SU-DHL-6 (cell line): ENCODE data around the gene INPP5K.
"Not testable (repeated sequence)": the region's sequence is repeated elsewhere in the genome, so short reads cannot be mapped to it uniquely, and the experiment has no call there.

Experiments used
- H2AFZ ChIP-seq: fragments of 200-600 bp; sonication (generic); 2 replicates; pipeline ENCODE4 v1.6.1; 2014; ENCODE audit warnings: low read depth, mild to moderate bottlenecking, moderate library complexity, mixed read lengths, antibody characterized with exemption, low read length; ENCODE audit not compliant: severe bottlenecking
- H3F3A ChIP-seq: fragments of 200-600 bp; shearing (Covaris generic); 2 replicates; pipeline ENCODE4 v1.6.0; 2016; ENCODE audit warnings: antibody characterized with exemption, mild to moderate bottlenecking; ENCODE audit not compliant: insufficient read depth
- H3K27ac ChIP-seq: fragments of 200-600 bp; sonication (generic); 2 replicates; pipeline ENCODE4 v1.5.1; 2016; ENCODE audit warnings: low read depth, mild to moderate bottlenecking, low read length, moderate library complexity, mixed read lengths
- H3K27me3 ChIP-seq: fragments of 200-600 bp; sonication (generic), shearing (Covaris generic); 2 replicates; pipeline ENCODE4 v1.6.0; 2014; ENCODE audit warnings: mild to moderate bottlenecking, low read length
- H3K36me3 ChIP-seq: fragments of 200-600 bp; sonication (generic); 2 replicates; pipeline ENCODE4 v1.6.1; 2014; ENCODE audit warnings: mild to moderate bottlenecking, low read length, mixed read lengths
- H3K4me2 ChIP-seq: fragments of 300-600, 200-600 bp; shearing (Covaris generic), sonication (generic); 2 replicates; pipeline ENCODE4 v1.6.0; 2014; ENCODE audit warnings: low read length, low read depth, mild to moderate bottlenecking; ENCODE audit not compliant: poor library complexity, severe bottlenecking
- H3K4me3 ChIP-seq: fragments of 200-600 bp; sonication (generic); 2 replicates; pipeline ENCODE4 v1.5.1; 2014; ENCODE audit warnings: antibody characterized with exemption, low read length, mild to moderate bottlenecking, mixed read lengths; ENCODE audit not compliant: insufficient read depth, poor library complexity, severe bottlenecking
- H3K79me2 ChIP-seq: fragments of 200-600 bp; sonication (generic); 2 replicates; pipeline ENCODE4 v1.6.1; 2014; ENCODE audit warnings: mild to moderate bottlenecking, low read length, moderate library complexity; ENCODE audit not compliant: insufficient read depth
- H3K9ac ChIP-seq: fragments of 200-600 bp; sonication (generic); 2 replicates; pipeline ENCODE4 v1.7.0; 2014; ENCODE audit warnings: mild to moderate bottlenecking, low read length
- H3K9me2 ChIP-seq: fragments of 200-600 bp; sonication (generic); replicated peaks from 2 replicates; pipeline ENCODE4 v1.6.1; 2014; ENCODE audit warnings: low read length; ENCODE audit not compliant: insufficient read depth
- H3K9me3 ChIP-seq: fragments of 200-600 bp; sonication (generic); 2 replicates; pipeline ENCODE4 v1.6.1; 2014; ENCODE audit warnings: low read length, mixed read lengths; ENCODE audit not compliant: insufficient read depth
- H4K20me1 ChIP-seq: fragments of 200-600 bp; sonication (generic); 2 replicates; pipeline ENCODE4 v1.6.1; 2014; ENCODE audit warnings: low read depth, mild to moderate bottlenecking, antibody characterized with exemption, low read length, moderate library complexity, mixed read lengths
- EZH2phosphoT487 ChIP-seq: fragments of 200-600 bp; sonication (generic), shearing (Covaris generic); conservative IDR thresholded peaks from 2 replicates; pipeline ENCODE4 v1.6.1; 2018; ENCODE audit warnings: mild to moderate bottlenecking, antibody characterized with exemption, low read length, moderate library complexity, mixed read lengths
- TF ChIP-seq, protein P1 (sequence below): fragments of 200-600 bp; sonication (generic); IDR thresholded peaks from one replicate; pipeline ENCODE4 v1.5.1; 2017; ENCODE audit warnings: antibody characterized with exemption, mild to moderate bottlenecking, low read length, moderate library complexity; ENCODE audit not compliant: insufficient read depth, poor library complexity, severe bottlenecking

Gene INPP5K

DNA sequence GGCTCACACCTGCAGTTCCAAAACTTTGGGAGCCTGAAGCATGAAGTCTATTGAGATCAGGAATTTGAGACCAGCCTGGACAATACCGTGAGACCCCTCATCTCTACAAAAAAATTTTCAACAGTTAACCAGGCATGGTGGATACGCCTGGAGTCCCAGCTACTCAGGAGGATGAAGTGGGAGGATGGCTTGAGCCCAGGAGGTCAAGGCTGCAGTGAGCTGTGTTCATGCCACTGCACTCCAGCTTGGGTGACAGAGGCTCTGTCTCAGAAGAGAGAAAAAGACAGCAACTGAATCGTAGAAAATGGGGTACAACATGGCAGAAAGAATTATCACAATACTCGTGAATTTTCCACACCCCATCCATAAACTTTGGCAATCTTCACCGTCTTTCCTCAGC is 63.6 kb downstream of the INPP5K start:
- Histone ChIP-seq H3K4me2 (no peak overlapping the region), H3F3A (no peaks in the 10 kb centered on the region), H3K9me2 (no peaks in the 10 kb centered on the region), H3K9me3 (no peaks in the 10 kb centered on the region), H3K36me3 (no peaks in the 10 kb centered on the region), H3K9ac (no peak overlapping the region), H3K79me2 (peaks cover 81% of the 10 kb centered on the region), H4K20me1 (0 out of 2 replicates have a peak, but pooled peaks cover 3% of the 10 kb centered on the region), H2AFZ (no peak overlapping the region), H3K27ac (no peak overlapping the region), H3K27me3 (no peaks in the 10 kb centered on the region), H3K4me3 (no peak overlapping the region)
- TF ChIP-seq, protein P1, sequence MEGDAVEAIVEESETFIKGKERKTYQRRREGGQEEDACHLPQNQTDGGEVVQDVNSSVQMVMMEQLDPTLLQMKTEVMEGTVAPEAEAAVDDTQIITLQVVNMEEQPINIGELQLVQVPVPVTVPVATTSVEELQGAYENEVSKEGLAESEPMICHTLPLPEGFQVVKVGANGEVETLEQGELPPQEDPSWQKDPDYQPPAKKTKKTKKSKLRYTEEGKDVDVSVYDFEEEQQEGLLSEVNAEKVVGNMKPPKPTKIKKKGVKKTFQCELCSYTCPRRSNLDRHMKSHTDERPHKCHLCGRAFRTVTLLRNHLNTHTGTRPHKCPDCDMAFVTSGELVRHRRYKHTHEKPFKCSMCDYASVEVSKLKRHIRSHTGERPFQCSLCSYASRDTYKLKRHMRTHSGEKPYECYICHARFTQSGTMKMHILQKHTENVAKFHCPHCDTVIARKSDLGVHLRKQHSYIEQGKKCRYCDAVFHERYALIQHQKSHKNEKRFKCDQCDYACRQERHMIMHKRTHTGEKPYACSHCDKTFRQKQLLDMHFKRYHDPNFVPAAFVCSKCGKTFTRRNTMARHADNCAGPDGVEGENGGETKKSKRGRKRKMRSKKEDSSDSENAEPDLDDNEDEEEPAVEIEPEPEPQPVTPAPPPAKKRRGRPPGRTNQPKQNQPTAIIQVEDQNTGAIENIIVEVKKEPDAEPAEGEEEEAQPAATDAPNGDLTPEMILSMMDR: no peak
- no peak for TF ChIP-seq EZH2phosphoT487

DNA sequence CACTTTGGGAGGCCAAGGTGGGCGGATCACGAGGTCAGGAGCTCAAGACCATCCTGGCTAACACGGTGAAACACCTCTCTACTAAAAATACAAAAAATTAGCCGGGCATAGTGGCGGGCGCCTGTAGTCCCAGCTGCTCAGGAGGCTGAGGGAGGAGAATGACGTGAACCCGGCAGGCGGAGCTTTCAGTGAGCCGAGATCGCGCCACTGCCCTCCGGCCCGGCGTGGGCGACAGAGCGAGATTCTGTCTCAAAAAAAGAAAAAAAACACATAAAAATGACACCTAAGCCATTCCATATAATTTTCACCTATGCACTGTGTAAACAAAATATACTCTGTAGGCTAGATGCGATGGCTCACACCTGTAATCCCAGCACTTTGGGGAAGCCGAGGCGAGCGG is 66.2 kb downstream of the INPP5K start:
- not testable (repeated sequence) for H3K9me3 ChIP-seq, H3K27ac ChIP-seq, H3K9me2 ChIP-seq, H3F3A ChIP-seq, H2AFZ ChIP-seq, H3K9ac ChIP-seq, H3K4me2 ChIP-seq, H3K36me3 ChIP-seq, H3K4me3 ChIP-seq, H3K27me3 ChIP-seq, H4K20me1 ChIP-seq
- peaks cover 100% of the 10 kb centered on the region for H3K79me2 ChIP-seq

DNA sequence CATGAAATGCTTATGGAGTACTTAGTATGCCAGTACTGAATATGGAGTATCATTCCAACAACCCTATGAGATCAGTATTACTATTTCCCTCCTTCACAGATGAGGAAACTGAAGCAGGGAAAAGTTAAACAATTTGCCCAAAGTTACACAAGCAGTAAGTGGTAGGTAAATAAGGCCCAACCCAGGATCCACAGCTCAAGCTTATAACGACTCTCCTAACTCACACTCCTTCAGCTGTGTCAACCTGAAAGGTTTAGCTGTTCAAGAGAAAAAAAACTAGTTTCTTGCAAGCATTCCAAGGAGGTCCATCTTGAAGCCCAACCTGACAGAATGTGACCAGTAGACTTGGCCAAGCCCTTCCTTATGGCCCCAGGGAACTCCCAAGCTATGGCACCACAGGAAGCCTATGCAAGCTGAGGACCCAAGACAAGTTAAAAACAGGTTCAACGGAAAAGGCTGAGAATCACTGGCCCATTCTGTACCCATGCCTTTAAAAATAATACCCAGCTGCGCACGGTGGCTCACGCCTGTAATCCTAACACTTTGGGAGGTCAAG is 66.9 kb downstream of the INPP5K start:
- Histone ChIP-seq H3K27me3 (no peaks in the 10 kb centered on the region), H3F3A (no peaks in the 10 kb centered on the region), H3K9me2 (no peaks in the 10 kb centered on the region), H2AFZ (no peak overlapping the region), H3K4me3 (no peak overlapping the region), H3K4me2 (no peak overlapping the region), H3K9me3 (no peaks in the 10 kb centered on the region), H3K36me3 (no peaks in the 10 kb centered on the region), H3K27ac (no peak overlapping the region), H3K79me2 (peaks cover 98% of the 10 kb centered on the region), H3K9ac (no peak overlapping the region), H4K20me1 (0 out of 2 replicates have a peak, but pooled peaks cover under 1% of the 10 kb centered on the region)
- TF ChIP-seq, protein P1: no peak
- TF ChIP-seq EZH2phosphoT487: no peak

DNA sequence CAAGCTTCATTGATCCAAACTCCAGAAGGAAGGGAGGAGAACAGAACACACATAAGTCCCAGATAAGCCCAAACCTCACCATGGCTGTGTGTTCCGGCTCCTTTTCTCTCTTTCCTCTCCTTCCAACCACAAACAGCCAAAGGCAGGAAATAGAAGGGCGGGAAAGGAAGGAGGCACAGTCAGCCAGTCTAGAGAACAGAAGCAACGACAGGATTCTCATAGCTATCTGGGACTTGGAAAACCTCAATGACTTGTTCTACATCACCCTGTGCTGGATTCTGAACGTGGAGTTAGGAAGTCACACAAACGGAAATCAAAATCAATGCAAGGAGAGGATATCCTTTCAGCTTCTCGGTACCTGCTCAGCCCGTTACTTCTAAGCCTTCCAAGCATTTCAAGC is 69.4 kb downstream of the INPP5K start:
- H3K9me3 ChIP-seq: no peaks in the 10 kb centered on the region
- H3F3A ChIP-seq: no peaks in the 10 kb centered on the region
- H3K36me3 ChIP-seq: no peaks in the 10 kb centered on the region
- no peak overlapping the region for H3K4me2 ChIP-seq
- H3K27ac ChIP-seq: no peak overlapping the region
- no peak overlapping the region for H3K4me3 ChIP-seq
- no peaks in the 10 kb centered on the region for H3K9me2 ChIP-seq
- H3K79me2 ChIP-seq: peaks cover 93% of the 10 kb centered on the region
- no peaks in the 10 kb centered on the region for H4K20me1 ChIP-seq
- no peak overlapping the region for H3K9ac ChIP-seq
- H3K27me3 ChIP-seq: no peaks in the 10 kb centered on the region
- TF ChIP-seq, protein P1: no peak
- TF ChIP-seq EZH2phosphoT487: no peak
- no peak overlapping the region for H2AFZ ChIP-seq
